ENCODE results near the gene AUNIP. TPM values are rescaled to one million over a fixed set of nuclear protein-coding genes. Genes with fewer than 3 reads are reported as not detected.

Gene AUNIP
- total RNA-seq, 1 donor from 2014 or later, result not detected

DNA sequence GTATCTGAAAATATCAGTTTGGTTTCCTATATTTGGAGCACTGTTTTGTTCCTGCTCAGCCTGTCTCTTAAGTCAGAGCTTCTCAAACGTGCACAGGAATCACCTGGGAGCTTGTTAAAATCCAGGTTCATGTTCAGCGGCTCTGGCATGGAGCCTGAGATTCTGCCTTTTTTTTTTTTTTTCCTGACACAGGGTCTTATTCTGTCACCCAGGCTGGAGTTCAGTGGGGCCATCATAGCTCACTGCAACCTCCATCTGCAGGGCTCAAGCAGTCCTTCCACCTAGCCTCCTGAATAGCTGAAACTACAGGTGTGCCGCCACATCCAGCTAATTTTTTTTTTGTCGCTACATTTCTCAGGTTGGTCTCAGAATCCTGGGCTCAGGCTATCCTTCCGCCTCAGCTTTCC is 71.5 kb downstream of the AUNIP start:
- TF ChIP-seq, protein P1, sequence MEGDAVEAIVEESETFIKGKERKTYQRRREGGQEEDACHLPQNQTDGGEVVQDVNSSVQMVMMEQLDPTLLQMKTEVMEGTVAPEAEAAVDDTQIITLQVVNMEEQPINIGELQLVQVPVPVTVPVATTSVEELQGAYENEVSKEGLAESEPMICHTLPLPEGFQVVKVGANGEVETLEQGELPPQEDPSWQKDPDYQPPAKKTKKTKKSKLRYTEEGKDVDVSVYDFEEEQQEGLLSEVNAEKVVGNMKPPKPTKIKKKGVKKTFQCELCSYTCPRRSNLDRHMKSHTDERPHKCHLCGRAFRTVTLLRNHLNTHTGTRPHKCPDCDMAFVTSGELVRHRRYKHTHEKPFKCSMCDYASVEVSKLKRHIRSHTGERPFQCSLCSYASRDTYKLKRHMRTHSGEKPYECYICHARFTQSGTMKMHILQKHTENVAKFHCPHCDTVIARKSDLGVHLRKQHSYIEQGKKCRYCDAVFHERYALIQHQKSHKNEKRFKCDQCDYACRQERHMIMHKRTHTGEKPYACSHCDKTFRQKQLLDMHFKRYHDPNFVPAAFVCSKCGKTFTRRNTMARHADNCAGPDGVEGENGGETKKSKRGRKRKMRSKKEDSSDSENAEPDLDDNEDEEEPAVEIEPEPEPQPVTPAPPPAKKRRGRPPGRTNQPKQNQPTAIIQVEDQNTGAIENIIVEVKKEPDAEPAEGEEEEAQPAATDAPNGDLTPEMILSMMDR (IDR thresholded peaks at IDR 0.05; ENCODE audit: borderline replicate concordance), result no peak
- no peak for DNase-seq
- no peaks in the 10 kb centered on the region for H3K9me3 ChIP-seq (replicated peaks)
- H3K4me1 ChIP-seq, result peaks cover 48% of the 10 kb centered on the region
- no peak overlapping the region for H3K27ac ChIP-seq (replicated peaks)
- H3K36me3 ChIP-seq, result no peaks in the 10 kb centered on the region
- intact Hi-C loops (cut with micrococcal nuclease), result no loop called here
- no peak overlapping the region for H3K4me3 ChIP-seq
- no peaks in the 10 kb centered on the region for H3K27me3 ChIP-seq (ENCODE audit: low read depth)

- H3K27me3 ChIP-seq (ENCODE audit: low read depth), result no peaks in the 10 kb centered on the region
- H3K36me3 ChIP-seq, result no peaks in the 10 kb centered on the region
- intact Hi-C loops (cut with micrococcal nuclease), result no loop called here
- H3K4me1 ChIP-seq, result peaks cover 50% of the 10 kb centered on the region
- DNase-seq, result no peak
- peak overlapping the region; percentile 64 for H3K27ac ChIP-seq (replicated peaks)
- no peak overlapping the region for H3K4me3 ChIP-seq
- H3K9me3 ChIP-seq (replicated peaks), result no peaks in the 10 kb centered on the region
- TF ChIP-seq, protein P1 (IDR thresholded peaks at IDR 0.05; ENCODE audit: borderline replicate concordance), result no peak
Measured at GRCh38 chr1:25786887-25787759, 72.1 kb downstream of the AUNIP start.

DNA sequence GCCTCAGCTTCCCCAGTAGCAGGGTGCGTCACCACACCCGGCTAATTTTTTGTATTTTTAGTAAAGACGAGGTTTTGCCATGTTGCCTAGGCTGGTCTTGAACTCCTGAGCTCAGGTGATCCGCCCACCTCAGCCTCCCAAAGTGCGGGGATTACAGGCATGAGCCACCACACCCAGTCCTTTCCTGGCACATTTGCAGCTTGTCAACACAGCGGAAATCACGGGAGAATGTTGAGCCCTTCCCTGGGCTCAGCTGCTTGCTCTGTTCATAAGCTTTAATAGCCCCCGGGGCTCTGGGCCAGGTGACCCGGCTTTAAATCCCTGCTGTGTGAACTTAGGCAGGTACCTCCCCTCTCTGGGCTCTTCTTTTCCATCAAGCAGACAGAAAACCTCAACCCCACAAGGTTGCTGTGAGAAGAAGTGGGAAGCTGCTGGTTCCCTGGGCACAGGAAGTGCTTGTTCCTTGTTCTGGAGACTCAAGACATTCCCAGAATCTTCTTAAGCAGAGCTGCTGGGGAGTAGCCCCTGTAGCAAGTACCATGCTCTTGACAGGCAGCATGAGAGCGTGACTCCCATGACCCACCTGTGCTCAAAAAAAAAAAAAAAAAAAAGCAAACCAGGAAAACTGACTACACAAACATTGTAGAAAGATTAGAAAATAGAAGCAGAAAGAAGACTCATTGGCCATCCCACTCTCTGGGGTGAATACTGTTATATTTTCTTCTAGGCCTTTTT is 73.8 kb downstream of the AUNIP start:
- Histone ChIP-seq H3K36me3 (no peaks in the 10 kb centered on the region), H3K27ac (replicated peaks) (peak overlapping the region; percentile 64), H3K4me1 (peaks cover 50% of the 10 kb centered on the region), H3K27me3 (ENCODE audit: low read depth) (no peaks in the 10 kb centered on the region), H3K9me3 (replicated peaks) (no peaks in the 10 kb centered on the region), H3K4me3 (no peak overlapping the region)
- TF ChIP-seq, protein P1 (IDR thresholded peaks at IDR 0.05; ENCODE audit: borderline replicate concordance), result no peak
- intact Hi-C loops (cut with micrococcal nuclease), result no loop called here
- DNase-seq, result no peak

GRCh38 chr1:25784575-25785051 is 74.6 kb downstream of the AUNIP start:
- H3K9me3 ChIP-seq (replicated peaks), result no peaks in the 10 kb centered on the region
- peaks cover under 1% of the 10 kb centered on the region for H3K36me3 ChIP-seq
- peak; percentile 76 for DNase-seq
- no peaks in the 10 kb centered on the region for H3K27me3 ChIP-seq (ENCODE audit: low read depth)
- TF ChIP-seq, protein P1 (IDR thresholded peaks at IDR 0.05; ENCODE audit: borderline replicate concordance), result no peak
- peak overlapping the region; percentile 64 for H3K27ac ChIP-seq (replicated peaks)
- no peak overlapping the region for H3K4me3 ChIP-seq
- H3K4me1 ChIP-seq, result peaks cover 50% of the 10 kb centered on the region
- intact Hi-C loops (cut with micrococcal nuclease), result no loop called here

Small RNAs within 50 kb of the gene (microRNA-seq; reads per million reads assigned to microRNA genes)
- gene MIR3917, result not detected

Other genes starting within 250 kb of the AUNIP start
- 18.0 TPM for gene MAN1C1, start 242.7 kb downstream of the AUNIP start, total RNA-seq
- gene SELENON, start 59.3 kb downstream of the AUNIP start, total RNA-seq, result 45.2 TPM
- gene MTFR1L, start 39.5 kb downstream of the AUNIP start, total RNA-seq, result 252 TPM
- gene PAQR7, start 16.3 kb upstream of the AUNIP start, total RNA-seq, result 1.9 TPM
- gene STMN1, start 47.0 kb upstream of the AUNIP start, total RNA-seq, result 47.1 TPM
- gene PAFAH2, start 138.6 kb upstream of the AUNIP start, total RNA-seq, result 10.6 TPM
- gene EXTL1, start 162.3 kb upstream of the AUNIP start, total RNA-seq, result 11.3 TPM
- gene SLC30A2, start 186.7 kb upstream of the AUNIP start, total RNA-seq, result 7.1 TPM
- 203 TPM for gene TRIM63, start 208.2 kb upstream of the AUNIP start, total RNA-seq